Lower lobe of right lung (tissue), 2 donors: ENCODE data around the gene TAC4. TPM values are rescaled to one million over a fixed set of nuclear protein-coding genes. Genes with fewer than 3 reads are reported as not detected.
A peak's percentile ranks its signal among the peaks of the same experiment; 100 is the strongest.

Experiments used
- ATAC-seq, 2 donors: fragments of 200-7000 bp; cut with Tn5 transposase; one replicate each; pipeline ENCODE4 v1.9.1; 2020 to 2022; ENCODE audit warnings: mild to moderate bottlenecking in 2 of 2, moderate library complexity in 2 of 2
- DNase-seq: peaks from one replicate; pipeline ENCODE4 v3.0.0-alpha.2; 2020
- H3K27ac ChIP-seq: fragments of 200-600 bp; one replicate; pipeline ENCODE4 v1.8.0; 2022
- H3K27me3 ChIP-seq: fragments of 200-600 bp; one replicate; pipeline ENCODE4 v1.8.0; 2022; ENCODE audit warnings: low read depth
- H3K36me3 ChIP-seq: fragments of 200-600 bp; one replicate; pipeline ENCODE4 v1.8.0; 2022; ENCODE audit warnings: mild to moderate bottlenecking
- H3K4me1 ChIP-seq: fragments of 200-600 bp; one replicate; pipeline ENCODE4 v1.8.0; 2022
- H3K4me3 ChIP-seq: fragments of 200-600 bp; one replicate; pipeline ENCODE4 v1.8.0; 2022; ENCODE audit warnings: mild to moderate bottlenecking
- H3K9me3 ChIP-seq: fragments of 200-600 bp; one replicate; pipeline ENCODE4 v1.8.0; 2022
- CTCF ChIP-seq: fragments of 200-600 bp; IDR thresholded peaks from one replicate; pipeline ENCODE4 v1.8.0; 2022; ENCODE audit warnings: antibody characterized with exemption, mild to moderate bottlenecking
- intact Hi-C: fragments of 100-400 bp; cut with DNase I; formaldehyde crosslinking; loops from one replicate; pipeline ENCODE4 v1.11.0; 2022
- total RNA-seq: library from RNA; stranded (reverse); fragmentation: NEBNext Ultra II Directional; extraction: Animal tissue kit (Norgen Biotek cat#: 25700); gene quantifications from one replicate; pipeline ENCODE4 v1.2.1, GENCODE V29; 2021
- donor health status: DM: no; HTN: yes; CAD: no; lungs with severe emphysema.

TAC4 gene
- total RNA-seq, 1 donor from 2014 or later = not detected

- H3K27ac ChIP-seq = no peak overlapping the region
- H3K9me3 ChIP-seq = no peaks in the 10 kb centered on the region
- ATAC-seq = no peak
- TF ChIP-seq CTCF = no peak
- H3K36me3 ChIP-seq = no peaks in the 10 kb centered on the region
- peaks cover 9% of the 10 kb centered on the region for H3K27me3 ChIP-seq
- intact Hi-C loops = no loop called here
- no peak overlapping the region for H3K4me3 ChIP-seq
- H3K4me1 ChIP-seq = peaks cover 5% of the 10 kb centered on the region
- DNase-seq = no peak
Observed at GRCh38 chr17:49866882-49867413, 19.1 kb upstream of the TAC4 start.

GRCh38 chr17:49866019-49866380 is 18.1 kb upstream of the TAC4 start:
- ATAC-seq (no peak), DNase-seq (no peak)
- intact Hi-C loops = no loop called here
- Histone ChIP-seq H3K9me3 (no peaks in the 10 kb centered on the region), H3K4me1 (peaks cover 5% of the 10 kb centered on the region), H3K27me3 (peaks cover 10% of the 10 kb centered on the region), H3K4me3 (no peak overlapping the region), H3K36me3 (no peaks in the 10 kb centered on the region), H3K27ac (no peak overlapping the region)
- TF ChIP-seq CTCF = no peak

GRCh38 chr17:49862781-49863331 is 15.0 kb upstream of the TAC4 start:
- peaks cover 5% of the 10 kb centered on the region for H3K4me1 ChIP-seq
- no peaks in the 10 kb centered on the region for H3K36me3 ChIP-seq
- peaks cover 17% of the 10 kb centered on the region for H3K27me3 ChIP-seq
- TF ChIP-seq CTCF = no peak
- H3K27ac ChIP-seq = no peak overlapping the region
- ATAC-seq (peak in 1 of 2 donors; percentile 55), DNase-seq (no peak)
- intact Hi-C loops = loop anchor here (5.0 kb wide), 1 partner anchor 134 kb away; the partner anchor contains the start of gene DLX3
- H3K4me3 ChIP-seq = no peak overlapping the region
- H3K9me3 ChIP-seq = no peaks in the 10 kb centered on the region

- ATAC-seq (peak; percentile 57 to 64), DNase-seq (no peak)
- intact Hi-C loops = loop anchor here (5.0 kb wide), 1 partner anchor 136 kb away; the partner anchor contains the start of gene DLX3
- peaks cover 5% of the 10 kb centered on the region for H3K4me1 ChIP-seq
- H3K27me3 ChIP-seq = peaks cover 17% of the 10 kb centered on the region
- no peak overlapping the region for H3K4me3 ChIP-seq
- no peaks in the 10 kb centered on the region for H3K36me3 ChIP-seq
- H3K27ac ChIP-seq = no peak overlapping the region
- no peaks in the 10 kb centered on the region for H3K9me3 ChIP-seq
- TF ChIP-seq CTCF = peak; percentile 86
Observed at GRCh38 chr17:49861150-49861884, 13.4 kb upstream of the TAC4 start.

- peak; percentile 48 to 62 for ATAC-seq
- Histone ChIP-seq H3K4me1 (peaks cover 5% of the 10 kb centered on the region), H3K27me3 (peaks cover 17% of the 10 kb centered on the region), H3K36me3 (no peaks in the 10 kb centered on the region), H3K4me3 (no peak overlapping the region), H3K27ac (no peak overlapping the region), H3K9me3 (no peaks in the 10 kb centered on the region)
- TF ChIP-seq CTCF = no peak
- no peak for DNase-seq
- intact Hi-C loops = loop anchor here (5.0 kb wide), 1 partner anchor 137 kb away; the partner anchor contains the start of gene DLX3
Observed at GRCh38 chr17:49859991-49860953, 12.4 kb upstream of the TAC4 start.
